GM12801 (cell line): Measurements from ENCODE around the gene ADAM22.

Experiments used
- TF ChIP-seq, protein P1 (sequence below): IDR thresholded peaks from one replicate; pipeline ENCODE4 v1.5.1; 2011; ENCODE audit warnings: control low read depth; ENCODE audit not compliant: insufficient read length; ENCODE audit errors: extremely low read depth

Gene ADAM22, protein sequence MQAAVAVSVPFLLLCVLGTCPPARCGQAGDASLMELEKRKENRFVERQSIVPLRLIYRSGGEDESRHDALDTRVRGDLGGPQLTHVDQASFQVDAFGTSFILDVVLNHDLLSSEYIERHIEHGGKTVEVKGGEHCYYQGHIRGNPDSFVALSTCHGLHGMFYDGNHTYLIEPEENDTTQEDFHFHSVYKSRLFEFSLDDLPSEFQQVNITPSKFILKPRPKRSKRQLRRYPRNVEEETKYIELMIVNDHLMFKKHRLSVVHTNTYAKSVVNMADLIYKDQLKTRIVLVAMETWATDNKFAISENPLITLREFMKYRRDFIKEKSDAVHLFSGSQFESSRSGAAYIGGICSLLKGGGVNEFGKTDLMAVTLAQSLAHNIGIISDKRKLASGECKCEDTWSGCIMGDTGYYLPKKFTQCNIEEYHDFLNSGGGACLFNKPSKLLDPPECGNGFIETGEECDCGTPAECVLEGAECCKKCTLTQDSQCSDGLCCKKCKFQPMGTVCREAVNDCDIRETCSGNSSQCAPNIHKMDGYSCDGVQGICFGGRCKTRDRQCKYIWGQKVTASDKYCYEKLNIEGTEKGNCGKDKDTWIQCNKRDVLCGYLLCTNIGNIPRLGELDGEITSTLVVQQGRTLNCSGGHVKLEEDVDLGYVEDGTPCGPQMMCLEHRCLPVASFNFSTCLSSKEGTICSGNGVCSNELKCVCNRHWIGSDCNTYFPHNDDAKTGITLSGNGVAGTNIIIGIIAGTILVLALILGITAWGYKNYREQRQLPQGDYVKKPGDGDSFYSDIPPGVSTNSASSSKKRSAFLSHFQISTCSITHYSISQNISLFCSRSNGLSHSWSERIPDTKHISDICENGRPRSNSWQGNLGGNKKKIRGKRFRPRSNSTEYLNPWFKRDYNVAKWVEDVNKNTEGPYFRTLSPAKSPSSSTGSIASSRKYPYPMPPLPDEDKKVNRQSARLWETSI

DNA sequence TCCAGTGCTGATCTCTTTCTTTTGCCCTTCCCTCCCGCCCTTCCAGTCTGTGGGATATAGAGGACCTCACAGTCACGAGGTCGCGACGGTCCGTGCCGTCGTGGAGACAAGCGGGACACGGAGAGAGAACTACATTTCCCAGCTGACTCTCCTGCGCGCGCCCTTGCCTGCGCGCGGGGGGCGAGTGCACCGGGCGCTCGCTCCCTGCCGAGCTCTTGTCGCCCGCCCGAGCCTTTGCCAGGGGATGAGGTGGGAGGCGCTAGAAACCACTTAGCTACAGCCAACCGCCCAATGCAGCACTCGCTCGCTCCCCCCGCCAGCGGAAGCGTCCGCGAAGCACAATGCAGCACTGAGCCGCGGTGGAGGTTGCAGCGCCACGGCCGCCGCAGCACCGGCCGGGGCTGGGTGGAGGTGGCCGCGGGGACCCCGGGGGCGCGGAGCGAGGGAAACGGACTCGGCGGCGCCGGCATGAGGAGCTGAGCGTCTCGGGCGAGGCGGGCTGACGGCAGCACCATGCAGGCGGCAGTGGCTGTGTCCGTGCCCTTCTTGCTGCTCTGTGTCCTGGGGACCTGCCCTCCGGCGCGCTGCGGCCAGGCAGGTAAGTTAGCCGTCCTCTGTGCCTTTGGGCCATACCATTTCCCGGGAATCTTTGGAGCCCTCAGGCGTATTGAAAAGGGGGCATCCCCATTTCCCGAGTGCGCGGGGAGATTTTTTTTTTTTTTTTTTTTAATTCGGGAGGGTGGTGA, at the start of gene ADAM22:
Gene ADAM22, plus strand, starts transcription at position 299 of the 746 bp plus-strand sequence. Its CDS starts 215 bp downstream, at position 514.
- TF ChIP-seq, protein P1, sequence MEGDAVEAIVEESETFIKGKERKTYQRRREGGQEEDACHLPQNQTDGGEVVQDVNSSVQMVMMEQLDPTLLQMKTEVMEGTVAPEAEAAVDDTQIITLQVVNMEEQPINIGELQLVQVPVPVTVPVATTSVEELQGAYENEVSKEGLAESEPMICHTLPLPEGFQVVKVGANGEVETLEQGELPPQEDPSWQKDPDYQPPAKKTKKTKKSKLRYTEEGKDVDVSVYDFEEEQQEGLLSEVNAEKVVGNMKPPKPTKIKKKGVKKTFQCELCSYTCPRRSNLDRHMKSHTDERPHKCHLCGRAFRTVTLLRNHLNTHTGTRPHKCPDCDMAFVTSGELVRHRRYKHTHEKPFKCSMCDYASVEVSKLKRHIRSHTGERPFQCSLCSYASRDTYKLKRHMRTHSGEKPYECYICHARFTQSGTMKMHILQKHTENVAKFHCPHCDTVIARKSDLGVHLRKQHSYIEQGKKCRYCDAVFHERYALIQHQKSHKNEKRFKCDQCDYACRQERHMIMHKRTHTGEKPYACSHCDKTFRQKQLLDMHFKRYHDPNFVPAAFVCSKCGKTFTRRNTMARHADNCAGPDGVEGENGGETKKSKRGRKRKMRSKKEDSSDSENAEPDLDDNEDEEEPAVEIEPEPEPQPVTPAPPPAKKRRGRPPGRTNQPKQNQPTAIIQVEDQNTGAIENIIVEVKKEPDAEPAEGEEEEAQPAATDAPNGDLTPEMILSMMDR, result no peak

DNA sequence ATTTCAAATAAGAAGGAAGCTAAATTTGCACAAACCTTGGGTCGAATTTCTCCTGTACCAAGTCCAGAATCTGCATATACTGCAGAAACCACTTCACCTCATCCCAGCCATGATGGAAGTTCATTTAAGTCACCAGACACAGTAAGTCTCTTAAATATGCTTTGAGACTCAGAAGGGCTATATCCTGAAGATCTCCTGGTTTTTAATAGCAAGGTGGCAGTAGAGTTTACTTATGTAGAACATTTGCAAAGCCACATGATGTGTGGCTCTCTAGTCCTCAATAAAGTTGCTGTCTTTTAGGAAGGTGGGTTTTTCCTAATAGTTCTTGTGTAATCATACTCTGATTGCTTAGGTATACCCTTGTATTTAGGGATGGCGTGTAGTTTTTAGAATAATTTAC, 49.0 kb upstream of the ADAM22 start:
- TF ChIP-seq, protein P1, result no peak

DNA sequence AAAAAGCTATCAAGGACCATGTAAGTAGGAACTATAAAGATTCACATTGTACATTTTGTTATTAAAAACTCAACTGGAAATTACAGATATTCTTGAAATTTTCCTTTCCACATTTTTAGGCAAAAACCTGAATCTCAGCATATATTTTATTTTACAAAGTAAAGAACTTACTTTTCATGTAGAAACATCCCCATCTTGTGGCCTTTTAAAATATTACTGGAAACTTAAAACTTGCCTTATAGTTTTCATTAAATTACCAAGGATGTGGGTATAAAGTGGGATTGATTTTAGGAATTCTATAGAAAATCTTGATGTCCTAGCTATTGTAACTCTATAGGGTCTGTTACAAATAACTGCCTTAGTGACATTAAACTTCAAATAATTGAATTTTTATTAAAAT, 47.2 kb upstream of the ADAM22 start:
- TF ChIP-seq, protein P1, result no peak

DNA sequence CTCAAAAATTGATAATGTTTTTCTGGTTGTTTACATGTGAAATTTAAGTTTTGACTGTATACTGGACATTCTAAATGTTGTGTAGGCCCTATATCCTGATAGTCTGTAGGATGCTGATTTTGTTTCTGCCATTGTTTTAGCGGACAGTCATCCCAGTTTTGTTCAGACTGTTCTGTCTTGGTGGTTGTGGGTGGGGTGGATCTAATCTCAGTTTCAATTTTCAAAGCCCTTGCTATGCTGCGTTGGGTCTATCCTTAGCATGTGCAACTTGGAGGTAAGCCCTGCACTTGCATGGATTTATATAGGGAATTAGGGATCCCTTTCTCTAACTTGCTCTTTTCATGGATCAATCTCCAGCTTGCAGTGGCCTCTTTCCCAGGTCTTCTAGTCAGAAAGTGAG, 38.7 kb upstream of the ADAM22 start:
- TF ChIP-seq, protein P1, result no peak

DNA sequence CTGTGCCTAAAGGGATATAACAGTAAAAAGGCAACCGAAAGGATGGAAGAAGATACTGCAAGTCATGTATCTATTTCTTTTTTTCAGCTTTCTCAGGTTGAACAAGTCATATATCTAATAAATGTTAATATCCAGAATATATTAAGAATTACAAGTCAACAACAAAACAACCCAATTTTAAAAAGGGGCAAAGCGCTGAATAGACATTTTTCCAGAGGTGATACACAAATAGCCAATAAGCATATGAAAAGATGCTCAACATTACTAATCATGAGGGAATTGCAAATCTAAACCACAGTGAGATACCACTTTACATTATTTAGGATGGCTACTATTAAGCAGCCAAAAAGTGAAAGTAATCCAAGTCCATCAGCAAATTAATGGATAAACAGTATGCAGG, 34.8 kb upstream of the ADAM22 start:
- TF ChIP-seq, protein P1, result no peak

DNA sequence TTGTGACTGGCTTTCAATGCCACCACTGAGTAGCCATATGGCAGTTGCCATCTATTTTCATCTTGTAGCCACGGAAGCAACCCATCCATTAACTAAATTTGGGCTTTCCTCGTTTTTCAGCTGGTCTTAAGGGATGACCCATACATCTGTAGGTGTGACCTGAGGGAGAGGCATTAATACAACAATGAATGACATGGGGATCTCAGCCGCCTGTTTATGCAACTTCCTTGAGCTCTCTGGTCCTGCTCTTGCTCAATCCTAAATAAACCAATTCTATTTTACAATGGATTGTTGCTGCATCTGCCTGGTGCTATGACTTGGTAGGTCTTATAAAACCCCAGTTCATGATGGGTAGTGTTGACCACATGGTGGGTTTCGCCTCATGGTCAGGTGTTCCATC, 21.9 kb upstream of the ADAM22 start:
- TF ChIP-seq, protein P1, result no peak
